ENCODE data around the gene SEMA6C. TPM values are rescaled to one million over a fixed set of nuclear protein-coding genes. Genes with fewer than 3 reads are reported as not detected.

Gene SEMA6C
- total RNA-seq, 2 donors from 2014 or later = 1.6 to 3.2 TPM

- intact Hi-C loops (cut with DNase I) = no loop called here
- Histone ChIP-seq H3K4me3 (peak overlapping the region; percentile 27), H3K27me3 (peaks cover 8% of the 10 kb centered on the region), H3K27ac (no peak overlapping the region), H3K9ac (ENCODE audit: low read depth in 2 of 2, low read length in 2 of 2) (no peak overlapping the region), H3K36me3 (no peaks in the 10 kb centered on the region), H3K9me3 (no peaks in the 10 kb centered on the region), H3K4me1 (no peaks in the 10 kb centered on the region)
- no peak for TF ChIP-seq CTCF (IDR thresholded peaks at IDR 0.05)
- DNase-seq = no peak
These were observed 13.2 kb downstream of the SEMA6C start for GRCh38 chr1:151133018-151133806.

- intact Hi-C loops (cut with DNase I) = no loop called here
- Histone ChIP-seq H3K27ac (no peak overlapping the region), H3K36me3 (no peaks in the 10 kb centered on the region), H3K4me3 (peak overlapping the region; percentile 27), H3K9ac (ENCODE audit: low read depth in 2 of 2, low read length in 2 of 2) (no peak overlapping the region), H3K4me1 (no peaks in the 10 kb centered on the region), H3K27me3 (peaks cover 8% of the 10 kb centered on the region), H3K9me3 (no peaks in the 10 kb centered on the region)
- TF ChIP-seq CTCF (IDR thresholded peaks at IDR 0.05) = no peak
- DNase-seq = no peak
These were observed 14.0 kb downstream of the SEMA6C start for GRCh38 chr1:151132335-151133017.

- H3K9me3 ChIP-seq = no peaks in the 10 kb centered on the region
- H3K4me1 ChIP-seq = no peaks in the 10 kb centered on the region
- no peak overlapping the region for H3K27ac ChIP-seq
- peak overlapping the region; percentile 27 for H3K4me3 ChIP-seq
- peaks cover 8% of the 10 kb centered on the region for H3K27me3 ChIP-seq
- peak overlapping the region; percentile 50 to 51 for H3K9ac ChIP-seq (ENCODE audit: low read depth in 2 of 2, low read length in 2 of 2)
- peak; percentile 38 for DNase-seq
- TF ChIP-seq CTCF (IDR thresholded peaks at IDR 0.05) = no peak
- H3K36me3 ChIP-seq = no peaks in the 10 kb centered on the region
- intact Hi-C loops (cut with DNase I) = no loop called here
These were observed 14.6 kb downstream of the SEMA6C start for GRCh38 chr1:151131701-151132334.

GRCh38 chr1:151130987-151131586, 15.3 kb downstream of the SEMA6C start:
- intact Hi-C loops (cut with DNase I) = no loop called here
- TF ChIP-seq CTCF (IDR thresholded peaks at IDR 0.05) = no peak
- H3K4me3 ChIP-seq = peak overlapping the region; percentile 27

GRCh38 chr1:151128800-151129199, 17.6 kb downstream of the SEMA6C start:
- no peaks in the 10 kb centered on the region for H3K36me3 ChIP-seq
- intact Hi-C loops (cut with DNase I) = no loop called here
- H3K27me3 ChIP-seq = peaks cover 8% of the 10 kb centered on the region
- H3K27ac ChIP-seq = no peak overlapping the region
- H3K4me3 ChIP-seq = no peak overlapping the region
- no peaks in the 10 kb centered on the region for H3K4me1 ChIP-seq
- DNase-seq = no peak
- H3K9ac ChIP-seq (ENCODE audit: low read depth in 2 of 2, low read length in 2 of 2) = no peak overlapping the region
- no peaks in the 10 kb centered on the region for H3K9me3 ChIP-seq
- no peak for TF ChIP-seq CTCF (IDR thresholded peaks at IDR 0.05)

More at GRCh38 chr1:151130987-151131586, 15.3 kb downstream of the SEMA6C start:
- Histone ChIP-seq H3K36me3 (no peaks in the 10 kb centered on the region), H3K27me3 (peaks cover 8% of the 10 kb centered on the region), H3K9me3 (no peaks in the 10 kb centered on the region), H3K4me1 (no peaks in the 10 kb centered on the region), H3K27ac (no peak overlapping the region), H3K9ac (ENCODE audit: low read depth in 2 of 2, low read length in 2 of 2) (peak overlapping the region in 1 of 2 donors; percentile 51)
- peak; percentile 86 for DNase-seq

All from colonic mucosa (tissue), 4 donors.